NCI-H146 treated with DMSO at 0.1 percent for 48 hours (cell line): ENCODE measurements around the gene AK5.

Source experiments
- DNase-seq: peaks from one replicate; lab custom pipeline; 2025; ENCODE audit not compliant: unreplicated experiment; lab: John Stamatoyannopoulos, UW

Gene AK5

DNA sequence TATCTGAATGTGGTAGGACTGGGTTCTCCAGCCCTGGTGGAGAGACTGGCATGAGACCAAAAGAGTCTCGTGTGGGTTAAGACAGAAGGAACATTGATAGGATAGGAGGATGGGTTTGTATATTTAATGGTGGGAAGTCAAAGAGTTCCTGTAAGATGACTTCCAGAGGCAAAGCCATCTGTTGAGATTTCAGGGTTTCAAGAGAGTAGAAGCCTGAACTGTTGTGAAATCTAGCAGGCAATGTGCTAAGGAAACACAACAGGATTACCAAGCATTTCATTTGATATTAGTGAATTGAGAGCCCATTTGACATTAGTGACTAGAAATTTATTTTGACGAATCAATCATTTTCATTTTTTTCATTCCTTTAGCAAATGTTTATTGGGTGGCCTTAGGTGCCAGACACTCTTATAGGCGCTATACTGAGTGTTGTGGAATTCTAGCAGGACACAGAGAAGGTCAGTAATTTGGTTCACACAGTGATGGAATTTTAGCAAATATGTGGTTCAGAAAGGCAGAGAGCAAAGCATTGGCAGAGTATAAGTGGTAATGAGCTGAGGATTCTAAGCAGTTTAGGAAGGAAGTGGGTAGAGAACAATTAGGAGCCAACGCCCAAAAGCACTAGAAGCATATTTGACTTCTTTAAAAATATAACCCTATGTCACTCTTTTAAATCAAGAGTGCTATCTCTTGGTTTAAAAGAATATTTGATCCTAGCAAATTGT is 149.3 kb downstream of the AK5 start:
- DNase-seq: no peak

DNA sequence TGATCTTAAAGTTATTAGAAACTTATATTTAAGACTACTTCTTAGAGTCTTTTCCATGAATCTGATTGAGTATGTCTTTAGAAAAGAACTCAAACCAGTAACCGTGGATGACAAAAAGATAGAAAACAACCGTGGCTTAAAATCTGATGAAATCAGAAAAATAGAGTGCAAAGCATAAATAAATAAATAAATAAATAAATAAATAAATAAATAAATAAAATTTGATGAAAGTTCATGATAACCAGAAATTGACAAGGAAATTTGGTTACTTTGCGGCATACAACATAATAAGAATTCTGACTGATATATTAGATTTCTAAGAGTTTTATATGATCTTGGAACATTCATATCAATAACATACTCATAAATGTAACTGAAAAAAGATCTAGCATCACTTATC is 152.1 kb downstream of the AK5 start:
- DNase-seq: no peak

DNA sequence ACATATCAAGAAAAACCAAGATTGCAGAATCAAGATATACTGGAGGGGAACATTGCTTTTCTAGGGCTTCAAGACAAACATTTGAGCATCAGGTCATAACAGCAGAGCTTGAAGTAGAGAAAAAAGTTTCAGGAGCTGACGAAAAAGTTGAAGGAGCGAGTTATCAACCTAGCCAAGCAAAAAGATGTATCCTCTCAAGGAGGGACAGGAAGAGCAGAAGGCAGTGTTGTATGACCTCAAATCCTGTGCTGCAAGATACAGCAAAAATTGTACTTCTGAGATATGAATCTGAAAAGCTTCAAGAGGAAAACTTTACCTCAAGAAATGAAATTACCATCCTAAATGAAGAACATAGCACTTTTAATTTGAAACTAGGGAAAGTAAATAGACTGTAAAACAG is 153.1 kb downstream of the AK5 start:
- no peak for DNase-seq

DNA sequence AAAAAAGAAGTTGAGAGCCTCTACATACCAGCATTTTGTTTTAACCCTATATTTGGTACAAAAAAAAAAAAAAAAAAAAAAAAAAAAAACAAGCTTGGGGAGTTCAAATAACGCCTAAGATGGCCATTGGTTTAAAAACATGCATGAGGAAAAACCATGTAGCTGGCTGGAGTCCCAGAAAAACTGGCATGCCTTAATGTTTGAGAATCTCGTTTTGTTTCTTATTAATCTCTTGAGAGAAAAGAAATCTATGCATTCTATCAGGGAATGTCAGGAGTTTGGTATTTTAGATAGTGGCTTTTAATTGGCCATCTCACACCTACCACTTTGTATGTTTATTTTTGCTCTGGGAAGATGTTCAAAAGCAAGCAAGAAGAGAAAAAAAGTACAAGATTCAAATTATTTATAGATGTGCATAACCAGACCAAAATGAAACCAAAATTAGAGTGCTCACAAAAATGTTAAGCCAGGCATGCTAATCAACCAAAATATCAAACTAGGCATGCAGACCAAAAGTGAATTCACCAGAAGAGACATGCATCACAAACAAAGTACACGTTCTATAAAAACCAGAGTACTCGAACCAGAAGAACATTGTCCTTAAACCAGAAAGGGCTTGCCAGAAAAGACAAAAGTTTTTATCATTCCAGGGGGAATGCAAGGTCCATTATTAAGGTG is 156.6 kb downstream of the AK5 start:
- DNase-seq: no peak

DNA sequence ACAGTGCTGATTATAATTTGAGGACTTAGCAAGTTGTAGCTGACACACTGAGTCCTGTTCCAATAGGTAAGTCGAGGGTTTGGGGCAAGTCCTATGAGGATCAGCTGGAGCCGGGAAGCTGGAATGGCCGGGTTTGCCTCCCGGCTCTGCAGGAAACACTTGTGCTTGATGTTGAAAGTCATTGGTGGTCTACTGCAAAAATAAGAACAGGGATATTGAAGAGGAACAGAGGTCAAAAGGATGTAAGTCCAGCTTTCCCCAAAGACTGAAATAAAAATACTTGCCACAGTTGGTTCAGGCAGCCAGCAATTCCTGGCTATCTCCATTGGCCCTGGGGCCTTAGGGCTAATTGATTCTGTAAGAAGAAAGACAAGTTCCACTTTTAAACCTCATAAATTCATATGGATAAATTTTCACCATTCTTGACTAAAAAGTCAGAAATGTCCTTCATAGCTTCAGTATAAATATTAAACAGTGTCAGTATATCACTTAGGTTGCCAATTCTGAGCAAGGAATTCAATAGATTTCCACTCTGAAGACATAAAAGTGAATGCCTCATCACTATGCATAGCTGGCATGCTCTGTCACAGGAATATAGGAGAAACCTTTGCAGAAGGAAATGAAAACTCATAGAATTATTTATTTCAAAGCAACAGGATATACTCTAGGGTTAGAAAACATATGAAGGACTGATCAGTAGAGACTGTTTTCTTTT is 165.2 kb downstream of the AK5 start:
- no peak for DNase-seq

DNA sequence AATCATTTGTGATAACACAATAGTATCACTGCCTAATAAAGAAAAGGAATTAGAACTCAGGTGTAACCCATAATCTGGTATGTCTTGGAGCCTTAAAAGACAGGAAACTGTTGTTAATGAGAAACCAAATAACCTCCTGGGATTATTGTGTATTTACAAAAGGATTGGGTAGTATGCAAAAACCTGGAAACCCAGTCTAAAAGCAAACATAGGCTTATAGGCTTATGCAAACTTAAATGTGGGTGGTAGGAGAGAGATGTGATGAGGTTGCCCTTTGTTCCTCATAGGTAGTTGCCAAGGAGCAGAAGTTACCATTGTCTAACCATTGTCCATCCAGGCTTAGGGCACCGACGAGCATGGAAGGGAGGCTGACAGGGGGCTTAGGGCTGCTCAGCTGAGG is 165.8 kb downstream of the AK5 start:
- peak; percentile 15 for DNase-seq

DNA sequence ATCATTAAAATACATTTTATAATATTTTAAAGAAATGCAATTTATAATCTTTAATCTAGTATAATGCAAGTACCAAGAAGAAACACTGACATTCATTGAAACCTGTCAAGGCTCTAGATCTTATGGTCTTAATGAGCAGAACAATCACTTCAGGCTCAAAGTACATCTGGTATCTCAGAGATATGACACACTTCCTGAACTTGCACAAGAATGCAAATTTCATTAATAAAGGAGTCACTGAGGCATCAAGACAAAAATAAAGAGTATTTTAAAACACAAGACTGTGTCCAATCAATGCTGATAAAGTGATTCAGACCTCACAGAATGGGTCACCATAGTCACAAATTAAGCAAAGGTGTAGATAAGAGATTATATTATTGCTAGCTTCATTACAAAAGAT is 178.1 kb downstream of the AK5 start:
- no peak for DNase-seq

DNA sequence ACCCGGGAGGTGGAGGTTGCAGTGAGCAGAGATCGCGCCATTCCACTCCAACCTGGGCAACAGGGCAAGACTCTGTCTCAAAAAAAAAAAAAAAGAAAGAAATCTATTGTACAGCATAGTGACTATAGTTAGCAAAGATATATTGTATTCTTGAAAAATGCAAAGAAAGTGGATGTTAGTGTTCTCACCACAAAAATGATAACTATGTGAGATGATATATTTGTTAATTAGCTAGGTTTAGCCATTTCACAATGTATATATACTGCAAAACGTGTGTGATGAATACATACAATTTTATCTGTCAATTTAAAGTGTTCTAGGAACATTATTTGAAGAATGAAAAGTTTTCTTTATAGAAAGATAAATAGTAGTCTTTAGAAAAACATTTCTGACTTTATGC is 179.9 kb downstream of the AK5 start:
- DNase-seq: no peak

DNA sequence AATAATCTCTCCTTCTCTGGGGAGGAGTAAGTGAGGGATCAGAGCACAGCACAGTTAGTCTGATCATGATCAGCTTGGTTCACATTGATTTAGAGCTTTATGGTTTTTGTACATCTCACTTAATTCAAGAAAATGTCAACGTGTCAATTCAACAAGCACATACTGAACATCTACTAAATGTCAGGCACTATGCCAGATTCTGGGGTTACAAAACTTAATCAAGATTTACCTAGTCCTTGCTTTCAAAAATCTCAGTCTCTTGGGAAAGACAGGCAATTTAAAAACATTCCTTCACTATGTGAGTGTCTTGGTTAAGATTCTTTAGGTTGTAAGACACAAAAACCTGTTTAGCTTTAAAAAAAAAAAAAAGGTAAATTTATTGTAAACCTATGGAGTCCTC is 181.4 kb downstream of the AK5 start:
- no peak for DNase-seq

DNA sequence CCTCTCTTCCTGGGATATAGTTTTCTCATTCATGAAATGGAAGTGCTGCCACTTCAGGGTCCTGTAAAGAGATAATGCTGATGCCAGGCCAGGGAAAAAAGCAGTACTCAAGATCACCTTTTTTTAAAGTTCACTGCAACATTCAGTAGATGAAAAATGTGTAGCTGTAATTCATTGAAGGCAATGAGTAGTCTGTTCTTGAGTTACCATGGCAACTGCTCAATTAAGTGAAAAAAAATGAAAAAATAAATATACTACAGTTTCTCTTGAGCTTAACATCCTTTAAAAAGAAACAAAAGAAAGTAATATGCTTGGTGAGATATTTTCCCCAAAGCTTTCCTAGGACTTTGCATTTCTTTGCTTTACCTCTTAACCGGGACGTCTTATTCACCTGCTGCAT is 183.3 kb downstream of the AK5 start:
- DNase-seq: no peak

DNA sequence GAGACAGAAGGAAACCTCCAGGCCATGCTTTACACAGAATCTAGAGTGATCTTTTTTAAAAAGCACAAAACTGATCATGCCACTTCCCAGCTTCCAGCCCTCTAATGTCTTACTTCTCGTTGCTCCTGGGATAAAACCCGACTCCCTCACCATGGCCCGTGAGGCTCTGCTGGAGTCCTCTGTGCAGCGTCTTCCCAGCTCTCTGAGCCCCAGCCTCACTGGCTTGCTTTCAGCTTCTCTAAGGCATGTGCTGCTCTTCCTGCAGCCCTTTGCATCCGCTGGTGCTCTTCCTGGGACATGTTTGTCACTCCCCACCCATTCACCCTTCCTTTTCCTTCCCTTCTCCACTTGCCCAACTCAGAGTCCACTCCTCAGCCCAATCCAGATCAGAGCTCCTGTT is 184.1 kb downstream of the AK5 start:
- no peak for DNase-seq

DNA sequence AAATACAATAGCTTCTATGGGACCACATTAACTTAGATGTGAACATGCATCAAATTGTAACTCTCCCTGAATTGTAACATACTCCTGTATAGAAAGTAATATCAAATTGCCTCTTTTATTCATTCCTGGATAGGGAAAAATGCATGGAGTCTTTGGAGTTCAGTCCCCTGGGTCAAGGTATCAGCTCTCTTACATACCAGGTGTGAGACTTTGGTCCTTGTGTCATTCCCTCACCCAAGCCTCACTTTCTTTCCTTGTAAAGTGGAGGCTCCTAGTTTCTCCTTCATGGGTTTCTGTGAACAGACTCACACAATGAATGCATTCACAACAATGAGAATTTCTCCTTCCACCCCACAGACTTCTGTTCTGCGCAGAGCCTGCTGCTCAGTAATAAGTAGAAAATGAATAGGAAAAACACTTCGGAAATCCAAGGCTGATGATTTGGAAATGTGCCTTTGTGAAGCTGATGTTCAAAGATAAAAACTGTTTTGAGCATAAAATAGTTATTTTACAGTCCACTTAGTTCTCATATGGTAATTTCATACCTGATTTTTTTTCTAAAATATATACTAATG is 185.3 kb downstream of the AK5 start:
- no peak for DNase-seq

DNA sequence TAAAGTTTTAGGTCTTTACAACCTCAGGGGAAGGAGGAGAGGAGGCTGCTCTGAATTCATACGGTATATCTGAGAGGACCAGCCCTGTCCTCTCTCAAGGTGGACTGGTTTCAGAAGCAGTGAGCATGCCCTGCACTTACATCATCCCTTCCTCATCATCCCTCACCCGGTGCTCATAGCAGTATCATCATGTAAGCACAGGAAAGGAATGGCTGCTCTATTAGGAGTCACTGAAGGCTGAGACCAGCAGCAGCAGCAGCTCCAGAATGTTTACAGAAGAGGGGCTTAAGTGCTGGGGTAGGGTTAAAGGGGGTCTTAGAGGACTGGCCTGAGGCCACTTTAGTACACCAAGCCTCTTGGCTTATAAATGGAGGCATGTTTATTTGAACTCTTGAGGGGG is 185.9 kb downstream of the AK5 start:
- DNase-seq: no peak

DNA sequence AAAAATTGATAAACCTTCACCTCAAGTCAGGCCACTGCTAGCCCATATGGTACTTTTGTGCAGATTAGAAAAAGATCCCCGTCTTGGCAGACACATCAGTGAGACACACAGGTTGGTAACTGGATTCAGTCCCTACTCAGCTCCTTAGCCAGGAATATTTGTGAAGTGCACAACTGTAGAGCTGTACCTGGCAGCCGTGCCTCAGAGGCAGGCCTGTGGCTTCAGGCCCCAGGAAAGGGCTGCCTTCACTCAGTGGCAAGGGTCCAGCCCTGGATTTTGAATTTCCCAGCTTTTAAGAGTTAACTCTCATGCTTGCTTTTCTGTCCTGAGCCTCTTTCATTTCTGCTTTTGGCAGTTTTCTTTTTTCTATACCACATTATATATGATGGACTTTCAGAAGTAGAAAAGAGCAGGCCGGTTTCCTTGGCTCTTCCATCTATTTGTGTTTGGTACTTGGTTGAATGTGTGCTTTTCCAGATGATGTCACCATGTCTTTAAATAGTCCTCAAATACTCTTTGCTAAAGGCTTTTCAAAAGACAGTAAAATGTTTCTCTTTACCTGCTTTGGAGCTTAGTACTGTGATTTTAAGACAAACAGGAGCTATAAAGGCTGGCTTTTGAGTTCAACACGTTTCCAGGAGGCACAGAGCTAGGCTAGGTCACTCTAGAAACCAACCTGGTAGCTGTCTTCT is 186.6 kb downstream of the AK5 start:
- DNase-seq: no peak

DNA sequence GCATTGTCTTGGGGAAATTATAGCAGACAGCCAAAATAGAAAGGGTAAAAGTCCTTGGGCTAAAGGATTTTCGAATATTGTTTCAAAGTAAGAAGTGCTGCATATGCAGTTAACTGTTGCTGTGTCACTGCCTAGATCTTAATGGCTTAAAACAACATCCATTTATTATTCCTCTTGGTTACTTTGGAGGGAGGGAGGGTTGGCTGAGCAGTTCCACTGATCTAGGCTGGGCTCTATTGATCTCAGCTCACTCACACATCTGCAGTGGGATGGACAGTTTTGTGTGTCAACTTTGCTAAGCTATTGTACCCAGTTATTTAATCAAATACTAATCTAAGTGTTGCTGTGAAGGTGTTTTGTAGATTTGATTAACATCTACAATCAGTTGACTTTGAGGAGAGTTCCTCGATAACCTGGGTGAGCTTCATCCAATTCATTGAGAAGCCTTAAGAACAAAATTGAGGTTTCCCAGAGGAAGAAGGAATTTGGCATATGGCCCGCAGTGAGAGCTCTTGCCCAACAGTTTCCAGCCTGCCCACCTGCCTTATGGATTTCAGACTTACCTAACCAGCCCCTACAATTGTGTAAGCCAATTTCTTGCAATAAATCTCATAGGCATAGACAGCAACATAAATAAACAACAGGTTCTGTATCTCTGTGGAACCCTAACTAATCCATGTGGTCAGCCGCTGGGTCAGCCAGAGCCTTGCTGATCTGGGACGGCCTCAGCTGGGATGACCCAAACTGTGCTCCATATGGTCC is 187.3 kb downstream of the AK5 start:
- DNase-seq: no peak

DNA sequence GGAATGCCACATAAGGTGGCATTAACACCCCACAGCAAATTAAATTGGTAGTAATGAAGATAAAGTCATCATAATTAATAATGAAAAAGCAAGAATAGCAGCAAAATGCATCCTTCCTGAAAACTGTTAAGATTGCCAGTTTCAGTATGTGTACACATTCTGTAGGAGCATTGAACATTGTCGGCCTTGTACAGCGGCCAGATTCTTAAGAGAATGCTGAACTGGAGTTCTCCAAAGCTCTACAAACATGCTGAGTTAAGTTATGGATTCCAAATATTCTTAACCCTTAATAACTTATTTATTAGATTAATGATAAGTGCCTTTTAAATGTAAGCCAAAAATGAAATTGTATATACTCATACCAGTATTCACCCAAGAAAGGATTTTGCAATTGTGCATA is 189.9 kb downstream of the AK5 start:
- no peak for DNase-seq

DNA sequence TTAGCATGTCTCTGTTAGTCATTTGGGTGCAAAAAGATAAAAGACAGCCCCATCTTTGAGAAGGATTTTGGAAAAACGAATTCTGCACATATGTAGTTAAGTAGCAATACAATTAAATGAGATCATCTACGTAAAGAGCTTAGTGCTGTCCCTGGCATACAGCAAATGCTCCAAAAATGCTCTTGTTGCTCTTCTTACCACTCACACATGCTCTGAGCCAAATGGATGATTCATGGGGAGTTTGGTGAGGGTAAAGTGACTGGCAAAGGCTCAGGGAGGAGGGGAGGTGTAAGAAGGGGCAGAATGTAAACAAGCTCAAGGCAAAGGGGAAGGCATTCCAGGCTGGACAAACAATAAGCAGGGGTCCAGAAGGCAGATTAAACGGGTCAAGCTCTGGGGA is 191.9 kb downstream of the AK5 start:
- no peak for DNase-seq

DNA sequence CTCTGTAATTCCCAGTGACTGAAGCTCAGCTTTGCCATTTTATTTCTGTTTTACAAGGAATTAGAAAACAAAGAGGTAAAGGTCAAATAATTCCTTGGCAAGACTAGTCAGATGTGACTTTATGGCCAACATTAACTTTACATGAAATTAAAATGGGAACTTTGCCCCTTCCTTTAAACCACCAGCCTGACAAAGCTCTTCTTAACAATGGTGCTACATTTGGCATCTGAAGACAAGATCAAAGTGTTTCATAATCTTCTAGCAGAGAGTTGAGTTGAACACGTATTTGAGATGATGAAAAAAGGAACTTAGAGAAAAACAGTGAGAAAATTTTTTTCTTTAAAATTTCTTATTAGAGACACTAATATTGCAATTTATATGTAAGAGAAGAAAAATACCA is 193.8 kb downstream of the AK5 start:
- DNase-seq: no peak

DNA sequence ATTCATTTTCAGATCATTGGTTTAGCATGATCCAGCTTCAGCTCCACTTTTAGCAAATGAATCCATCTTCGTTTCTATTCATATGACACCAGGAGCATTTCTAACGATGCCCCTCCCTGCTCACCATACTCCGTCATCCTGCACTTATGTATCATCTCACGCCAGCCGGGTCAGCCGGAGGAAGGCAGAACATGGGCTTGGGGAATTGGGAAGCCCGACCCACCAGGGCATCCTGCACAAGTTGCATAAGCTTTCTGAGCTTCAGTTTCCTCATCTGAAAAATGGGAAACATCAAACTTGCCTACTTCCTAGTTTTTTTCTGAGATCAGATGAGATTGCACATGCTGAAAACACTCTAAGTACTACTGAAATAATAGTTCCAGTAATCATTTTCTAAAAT is 194.7 kb downstream of the AK5 start:
- DNase-seq: no peak

DNA sequence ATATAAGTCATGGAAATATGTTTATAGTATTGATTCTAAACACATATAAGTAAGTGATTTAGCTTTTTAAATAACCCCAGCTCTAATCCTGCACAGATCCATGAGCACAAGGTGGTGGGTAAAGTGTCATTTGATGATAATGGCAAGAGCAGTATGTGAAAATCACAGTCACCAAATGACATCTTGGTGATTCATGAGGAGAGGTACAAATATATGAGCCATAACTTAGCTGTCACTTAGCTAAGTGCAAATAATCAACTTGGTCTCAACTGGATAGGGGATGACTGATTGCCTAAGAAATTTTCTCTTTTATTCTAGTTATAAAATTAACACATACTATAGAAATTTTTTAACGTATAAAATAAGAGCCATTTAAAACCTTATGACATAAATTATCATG is 202.5 kb downstream of the AK5 start:
- no peak for DNase-seq

DNA sequence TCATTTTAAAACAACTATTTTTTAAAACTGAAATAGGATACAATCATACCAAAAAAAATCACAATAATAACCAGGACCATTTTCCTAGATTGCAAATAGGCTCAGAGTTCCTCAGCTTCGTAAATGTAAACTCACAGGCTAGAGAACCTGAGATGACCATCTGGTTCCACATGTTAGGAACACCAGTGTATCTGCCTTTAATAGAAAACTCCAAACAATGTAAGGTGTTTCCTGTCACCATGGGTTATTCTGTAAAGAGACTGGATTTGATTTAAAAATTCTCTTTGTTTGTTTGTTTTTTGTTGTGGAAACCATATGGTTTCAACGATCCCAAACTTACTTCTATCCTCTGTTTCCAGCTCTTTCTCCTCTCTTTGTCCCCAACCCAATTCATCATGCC is 203.1 kb downstream of the AK5 start:
- DNase-seq: no peak
